Ovary (tissue), 10 donors: Measurements from ENCODE around the gene ZNF879. TPM values are rescaled to one million over a fixed set of nuclear protein-coding genes. Genes with fewer than 3 reads are reported as not detected.

ENCODE experiments used
- DNase-seq, 5 donors: peaks; one replicate each; pipeline ENCODE4 v3.0.0-alpha.2; 2019 to 2020
- H3K27ac ChIP-seq, 2 donors: fragments of 200-600 bp; one replicate each; pipeline versions ENCODE4 v1.5.1 to v1.8.0; 2019 to 2022
- H3K27me3 ChIP-seq: fragments of 200-600 bp; one replicate; pipeline ENCODE4 v1.8.0; 2022
- H3K36me3 ChIP-seq: fragments of 200-600 bp; sonication (generic); one replicate; pipeline ENCODE4 v1.5.1; 2019
- H3K4me1 ChIP-seq: one replicate; pipeline ENCODE4 v1.8.1; 2013; ENCODE audit warnings: mild to moderate bottlenecking, moderate library complexity; ENCODE audit not compliant: insufficient read depth
- H3K4me3 ChIP-seq: fragments of 200-600 bp; sonication (generic); one replicate; pipeline ENCODE4 v1.5.1; 2017
- H3K9me3 ChIP-seq, 2 donors: fragments of 200-600 bp in 1 of 2; sonication (generic) in 1 of 2; one replicate each; pipeline versions ENCODE4 v1.5.1 to v1.8.1; 2013 to 2019; ENCODE audit warnings: mild to moderate bottlenecking in 1 of 2, moderate library complexity in 1 of 2
- EP300 ChIP-seq: sonication (generic); formaldehyde crosslinking; IDR thresholded peaks from one replicate; pipeline ENCODE4 v1.6.1; 2017; ENCODE audit warnings: antibody characterized with exemption
- POLR2A ChIP-seq: fragments of 450-650 bp; IDR thresholded peaks from one replicate; pipeline ENCODE4 v1.6.1; 2017; ENCODE audit warnings: antibody characterized with exemption, mild to moderate bottlenecking, moderate library complexity
- WGBS, 3 donors: extraction: QIAGEN DNeasy Blood & Tissue Kit in 1 of 3; methylation state at CpG; one replicate each; pipeline versions ENCODE4 v1.1.5 to v1.1.7; 2013 to 2017; 5-methylcytosine and 5-hydroxymethylcytosine counted together
- intact Hi-C, 4 donors: fragments of 100-400 bp; cut with DNase I; formaldehyde crosslinking; loops; one replicate each; pipeline versions ENCODE4 v1.11.0 to v1.15.1; 2022 to 2023
- long read RNA-seq, 3 donors: library from polyadenylated mRNA in 2 of 3; unstranded in 2 of 3; transcript quantifications; one replicate each; pipeline ENCODE4 v2.0.0 and lab custom pipeline, GENCODE V29; 2021 to 2026
- polyA plus RNA-seq, 2 donors: library from polyadenylated mRNA; stranded (reverse); fragments of 200-250 nt in 1 of 2; fragments of 350-450 nt in 1 of 2; fragmentation: Illumina TruSeq in 1 of 2; extraction: RNeasy Lipid Tissue Mini Kit (QIAGEN cat#74804) in 1 of 2; gene quantifications; one replicate each; pipeline ENCODE4 v1.2.3, GENCODE V29; 2013 to 2014
- total RNA-seq, 7 donors: library from RNA; depleted of rRNA in 2 of 7; stranded (reverse); fragments of >200 nt in 2 of 7; fragmentation: NEBNext Ultra II Directional in 3 of 7; extraction: Animal tissue kit (Norgen Biotek cat#: 25700) in 3 of 7; gene quantifications; one replicate each; pipeline versions ENCODE4 v1.1.0 to v1.2.4, GENCODE V29; 2016 to 2023
- TF ChIP-seq, protein P1 (sequence below), 3 donors: fragments of 450-650 bp in 2 of 3; fragments of 200-600 bp in 1 of 3; IDR thresholded peaks; one replicate each; pipeline versions ENCODE4 v1.5.1 to v1.8.0; 2016 to 2022; ENCODE audit warnings: antibody characterized with exemption in 3 of 3, mild to moderate bottlenecking in 1 of 3
- donor health status: DM: no; HTN: no; CAD: no; lungs with moderate emphysema.
- donor health status: DM: no; HTN: no; CAD: no.
- donor health status: Bipolar disorder and iron deficiency.
- donor health status: DM: yes; HTN: yes; CAD: no.
- donor health status: DM: no; HTN: no; CAD: no.
- donor health status: DM: yes; HTN: yes; CAD: no.

The ZNF879 gene
- total RNA-seq (10 to 100 TPM in 1 of 7 donors, 1 to 10 TPM in 6; 2.5 to 12.1 (median 5.8) TPM), polyA plus RNA-seq (1 to 10 TPM; 2.7 to 3.1 TPM)
- long read RNA-seq, donor 1, transcript ZNF879-201 (5 exons, 3,304 nt) = major isoform, 11 of 14 reads
- long read RNA-seq, donor 1, partial matches to known transcripts = 1 of 14 reads
- long read RNA-seq, donor 1, other reads (novel, unspliced or antisense) = 2 of 14 reads
- long read RNA-seq, donor 2, partial matches to known transcripts = 0 of 1 reads
- long read RNA-seq, donor 2, other reads (novel, unspliced or antisense) = 0 of 1 reads
- long read RNA-seq, donor 3, partial matches to known transcripts = 2 of 7 reads
- long read RNA-seq, donor 3, other reads (novel, unspliced or antisense) = 2 of 7 reads

DNA sequence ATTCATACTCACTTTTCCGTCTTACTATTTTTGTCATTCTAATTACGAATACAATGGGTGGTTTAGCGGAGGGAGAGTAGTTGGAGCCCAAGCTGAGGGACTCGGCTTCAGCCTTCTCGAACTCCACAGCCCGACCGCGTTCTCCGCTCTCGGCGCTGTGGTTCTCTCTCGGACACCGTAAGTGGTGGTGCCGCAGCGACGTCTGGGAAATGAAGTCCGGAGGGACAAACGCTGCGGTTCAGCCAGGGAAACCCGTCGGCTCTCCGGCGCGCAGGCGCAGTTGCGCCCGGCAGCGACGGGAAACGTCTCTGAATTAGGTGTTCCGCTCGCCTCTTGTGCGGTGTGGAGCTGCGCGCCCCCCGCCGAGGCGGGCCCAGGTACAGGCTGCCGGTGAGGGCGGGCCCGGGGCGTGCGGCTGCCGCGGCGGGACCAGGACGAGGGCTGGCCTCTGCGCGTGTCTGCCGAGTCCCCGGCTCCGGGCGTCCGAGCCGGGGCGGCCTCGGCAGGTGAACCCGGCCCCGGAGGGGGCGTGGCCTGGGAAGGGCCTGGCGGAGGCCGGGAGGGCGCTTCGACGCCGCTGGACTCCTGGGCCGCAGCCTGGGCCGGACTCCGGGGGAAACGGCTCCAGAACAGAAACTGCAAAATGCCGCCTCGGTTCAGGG is at the start of gene ZNF879:
ZNF879 (plus strand) TSS at position 277 of the 662 bp plus-strand sequence. CDS start 1,201 bp downstream, outside the sequence.
- 0 to 1% (median 0%) methylated on average over 69 to 72 of the region's 72 CpGs for WGBS, 3 donors
- intact Hi-C loops = no loop called here
- peak; percentile 92 to 95 (median 94) for DNase-seq
- Histone ChIP-seq H3K9me3 (peaks cover 0 to 21% of the 10 kb centered on the region in 2 donors), H3K4me1 (peaks cover 5% of the 10 kb centered on the region), H3K27ac (peak within 1 kb of the TSS; percentile 81 to 83), H3K36me3 (peaks cover 2% of the 10 kb centered on the region), H3K27me3 (no peaks in the 10 kb centered on the region), H3K4me3 (peak within 1 kb of the TSS; percentile 50)
- TF ChIP-seq, protein P1, sequence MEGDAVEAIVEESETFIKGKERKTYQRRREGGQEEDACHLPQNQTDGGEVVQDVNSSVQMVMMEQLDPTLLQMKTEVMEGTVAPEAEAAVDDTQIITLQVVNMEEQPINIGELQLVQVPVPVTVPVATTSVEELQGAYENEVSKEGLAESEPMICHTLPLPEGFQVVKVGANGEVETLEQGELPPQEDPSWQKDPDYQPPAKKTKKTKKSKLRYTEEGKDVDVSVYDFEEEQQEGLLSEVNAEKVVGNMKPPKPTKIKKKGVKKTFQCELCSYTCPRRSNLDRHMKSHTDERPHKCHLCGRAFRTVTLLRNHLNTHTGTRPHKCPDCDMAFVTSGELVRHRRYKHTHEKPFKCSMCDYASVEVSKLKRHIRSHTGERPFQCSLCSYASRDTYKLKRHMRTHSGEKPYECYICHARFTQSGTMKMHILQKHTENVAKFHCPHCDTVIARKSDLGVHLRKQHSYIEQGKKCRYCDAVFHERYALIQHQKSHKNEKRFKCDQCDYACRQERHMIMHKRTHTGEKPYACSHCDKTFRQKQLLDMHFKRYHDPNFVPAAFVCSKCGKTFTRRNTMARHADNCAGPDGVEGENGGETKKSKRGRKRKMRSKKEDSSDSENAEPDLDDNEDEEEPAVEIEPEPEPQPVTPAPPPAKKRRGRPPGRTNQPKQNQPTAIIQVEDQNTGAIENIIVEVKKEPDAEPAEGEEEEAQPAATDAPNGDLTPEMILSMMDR (IDR thresholded peaks at IDR 0.05) = peak in 1 of 3 donors; percentile 13
- TF ChIP-seq EP300 (no peak), POLR2A (peak; percentile 54)

GRCh38 chr5:178981381-178981780 is 42.2 kb upstream of the ZNF879 start:
- Histone ChIP-seq H3K9me3 (peaks cover 0 to 31% of the 10 kb centered on the region in 2 donors), H3K36me3 (no peaks in the 10 kb centered on the region), H3K27ac (no peak overlapping the region), H3K4me1 (no peaks in the 10 kb centered on the region), H3K27me3 (no peaks in the 10 kb centered on the region), H3K4me3 (no peak overlapping the region)
- DNase-seq = no peak
- intact Hi-C loops = no loop called here
- 97 to 98% (median 98%) methylated on average over 15 of the region's 15 CpGs for WGBS, 3 donors
- TF ChIP-seq, protein P1 (IDR thresholded peaks at IDR 0.05) = no peak
- TF ChIP-seq EP300 (no peak), POLR2A (no peak)

DNA sequence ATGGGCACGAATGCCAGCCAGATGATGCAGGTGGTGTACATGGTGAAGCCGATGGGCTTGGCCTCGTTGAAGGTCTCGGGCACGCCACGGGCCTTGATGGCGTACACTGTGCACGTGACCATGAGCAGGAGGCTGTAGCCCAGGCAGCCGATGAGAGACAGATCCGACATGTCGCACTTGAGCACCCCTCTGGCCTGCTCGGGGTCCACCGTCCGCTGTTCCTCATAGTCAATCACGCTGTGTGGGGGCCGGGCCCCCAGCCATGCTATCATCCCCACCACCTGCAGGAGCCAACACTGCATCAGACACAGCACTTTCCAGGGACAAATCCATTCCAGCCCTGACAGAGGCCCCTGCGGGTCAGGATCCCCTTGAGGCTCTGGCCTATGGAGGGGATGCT is 40.7 kb upstream of the ZNF879 start:
- Histone ChIP-seq H3K9me3 (peaks cover 6 to 21% of the 10 kb centered on the region in 2 donors), H3K27ac (no peak overlapping the region), H3K27me3 (no peaks in the 10 kb centered on the region), H3K4me3 (no peak overlapping the region), H3K4me1 (no peaks in the 10 kb centered on the region), H3K36me3 (no peaks in the 10 kb centered on the region)
- WGBS, 3 donors = 94 to 98% (median 96%) methylated on average over 17 of the region's 17 CpGs
- intact Hi-C loops = no loop called here
- no peak for TF ChIP-seq POLR2A
- TF ChIP-seq, protein P1 (IDR thresholded peaks at IDR 0.05) = no peak
- TF ChIP-seq EP300 = no peak
- DNase-seq = no peak

DNA sequence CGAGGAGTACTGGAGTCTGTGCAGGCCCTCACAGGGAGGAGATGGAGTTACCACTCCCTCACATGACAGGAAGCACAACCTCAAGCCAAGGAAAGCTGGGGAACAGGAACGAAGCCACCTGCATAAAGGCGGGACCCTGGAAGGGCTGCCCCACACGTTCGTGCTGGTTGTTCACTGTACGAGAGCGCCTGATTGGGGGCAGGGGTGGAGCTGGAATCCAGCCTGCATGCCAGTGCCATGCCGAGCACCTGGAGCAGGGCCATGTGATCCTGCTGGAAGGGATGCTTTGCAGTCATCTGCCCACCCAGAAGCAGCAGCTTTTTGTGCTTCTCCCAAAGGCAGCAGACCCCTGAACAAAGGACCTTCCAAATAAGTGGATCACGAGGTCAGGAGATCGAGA is 39.9 kb upstream of the ZNF879 start:
- TF ChIP-seq EP300 = no peak
- TF ChIP-seq, protein P1 (IDR thresholded peaks at IDR 0.05) = no peak
- no peak for TF ChIP-seq POLR2A

More for the DNA sequence above, 39.9 kb upstream of the ZNF879 start:
- H3K4me1 ChIP-seq = no peaks in the 10 kb centered on the region
- H3K36me3 ChIP-seq = no peaks in the 10 kb centered on the region
- no peak overlapping the region for H3K4me3 ChIP-seq
- intact Hi-C loops = no loop called here
- H3K27me3 ChIP-seq = no peaks in the 10 kb centered on the region
- no peak for DNase-seq
- WGBS, 3 donors = 89 to 94% (median 93%) methylated on average over 10 of the region's 10 CpGs
- no peak overlapping the region for H3K27ac ChIP-seq
- H3K9me3 ChIP-seq = peaks cover 6 to 21% of the 10 kb centered on the region in 2 donors
